GM12875 (cell line): Measurements from ENCODE around the gene WWOX.

ENCODE experiments used
- H3K4me3 ChIP-seq: one replicate; pipeline ENCODE4 v1.5.1; 2011; ENCODE audit warnings: low read depth, low read length, control low read depth
- TF ChIP-seq, protein P1 (sequence below): IDR thresholded peaks from 2 replicates; pipeline ENCODE4 v1.5.1; 2011; ENCODE audit warnings: low read depth, mild to moderate bottlenecking, control low read depth, inconsistent platforms, low read length, moderate library complexity, borderline replicate concordance; ENCODE audit not compliant: insufficient read depth

The WWOX gene

DNA sequence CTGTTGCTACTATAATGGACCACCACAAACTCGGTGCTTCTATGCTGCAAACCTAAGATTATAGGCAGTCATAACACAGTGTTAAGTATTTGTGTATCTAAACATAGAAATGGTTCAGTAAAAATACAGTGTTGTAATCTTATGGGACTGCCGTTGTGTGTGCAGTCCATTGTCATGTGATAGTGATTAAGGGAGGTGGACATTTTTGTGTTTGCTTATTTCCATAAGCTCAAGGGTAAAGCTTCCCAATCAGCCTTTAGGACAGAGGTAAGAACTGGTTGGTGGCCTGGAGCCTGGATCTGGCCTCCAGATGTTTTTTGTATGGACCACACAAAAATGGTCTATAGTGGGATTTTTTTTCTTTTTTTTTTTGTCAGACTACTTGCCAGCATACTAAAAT lies 29.9 kb downstream of the WWOX start:
- TF ChIP-seq, protein P1, sequence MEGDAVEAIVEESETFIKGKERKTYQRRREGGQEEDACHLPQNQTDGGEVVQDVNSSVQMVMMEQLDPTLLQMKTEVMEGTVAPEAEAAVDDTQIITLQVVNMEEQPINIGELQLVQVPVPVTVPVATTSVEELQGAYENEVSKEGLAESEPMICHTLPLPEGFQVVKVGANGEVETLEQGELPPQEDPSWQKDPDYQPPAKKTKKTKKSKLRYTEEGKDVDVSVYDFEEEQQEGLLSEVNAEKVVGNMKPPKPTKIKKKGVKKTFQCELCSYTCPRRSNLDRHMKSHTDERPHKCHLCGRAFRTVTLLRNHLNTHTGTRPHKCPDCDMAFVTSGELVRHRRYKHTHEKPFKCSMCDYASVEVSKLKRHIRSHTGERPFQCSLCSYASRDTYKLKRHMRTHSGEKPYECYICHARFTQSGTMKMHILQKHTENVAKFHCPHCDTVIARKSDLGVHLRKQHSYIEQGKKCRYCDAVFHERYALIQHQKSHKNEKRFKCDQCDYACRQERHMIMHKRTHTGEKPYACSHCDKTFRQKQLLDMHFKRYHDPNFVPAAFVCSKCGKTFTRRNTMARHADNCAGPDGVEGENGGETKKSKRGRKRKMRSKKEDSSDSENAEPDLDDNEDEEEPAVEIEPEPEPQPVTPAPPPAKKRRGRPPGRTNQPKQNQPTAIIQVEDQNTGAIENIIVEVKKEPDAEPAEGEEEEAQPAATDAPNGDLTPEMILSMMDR, result no peak
- H3K4me3 ChIP-seq, result no peak overlapping the region

DNA sequence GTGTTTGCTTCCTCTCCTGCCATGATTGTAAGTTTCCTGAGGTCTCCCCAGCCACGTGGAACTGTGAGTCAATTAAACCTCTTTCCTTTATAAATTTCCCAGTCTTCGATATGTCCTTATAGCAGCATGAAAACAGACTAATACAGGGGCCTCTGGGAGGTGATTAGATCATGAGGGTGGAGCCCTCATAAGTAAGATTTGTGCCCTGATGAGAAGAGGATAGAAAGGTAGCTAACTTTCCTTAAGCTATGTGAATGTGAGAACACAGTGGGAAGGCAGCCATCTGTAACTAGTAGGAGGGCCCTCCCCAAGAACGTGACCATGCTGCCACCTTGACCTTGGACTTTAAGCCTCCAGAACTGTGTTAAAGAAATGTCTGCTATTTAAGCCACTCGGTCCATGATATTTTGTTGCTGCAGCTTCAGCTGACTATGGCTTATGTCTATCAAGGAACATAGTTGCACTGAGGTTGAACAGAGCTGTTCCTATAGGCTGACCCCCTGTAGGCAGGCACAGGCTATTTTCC lies 30.7 kb downstream of the WWOX start:
- TF ChIP-seq, protein P1, result no peak

DNA sequence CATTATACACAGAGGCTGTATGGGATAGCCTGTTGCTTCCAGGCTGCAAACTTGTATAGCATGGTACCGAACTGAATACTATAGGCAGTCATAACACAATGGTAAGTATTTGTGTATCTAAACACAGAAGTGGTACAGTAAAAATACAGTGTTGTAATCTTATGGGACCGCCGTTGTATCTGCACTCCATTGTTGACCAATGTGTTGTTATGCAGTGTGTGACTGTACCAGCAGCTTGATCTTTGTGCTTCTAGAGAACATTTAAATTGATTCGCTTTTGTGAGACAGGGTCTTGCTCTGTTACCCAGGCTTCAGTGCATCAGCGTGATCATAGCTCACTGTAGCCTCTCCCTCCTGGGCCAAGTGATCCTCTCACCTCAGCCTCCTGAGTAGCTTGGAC lies 31.5 kb downstream of the WWOX start:
- TF ChIP-seq, protein P1, result no peak
- H3K4me3 ChIP-seq, result no peak overlapping the region

More for the DNA sequence above, 30.7 kb downstream of the WWOX start:
- H3K4me3 ChIP-seq, result no peak overlapping the region

DNA sequence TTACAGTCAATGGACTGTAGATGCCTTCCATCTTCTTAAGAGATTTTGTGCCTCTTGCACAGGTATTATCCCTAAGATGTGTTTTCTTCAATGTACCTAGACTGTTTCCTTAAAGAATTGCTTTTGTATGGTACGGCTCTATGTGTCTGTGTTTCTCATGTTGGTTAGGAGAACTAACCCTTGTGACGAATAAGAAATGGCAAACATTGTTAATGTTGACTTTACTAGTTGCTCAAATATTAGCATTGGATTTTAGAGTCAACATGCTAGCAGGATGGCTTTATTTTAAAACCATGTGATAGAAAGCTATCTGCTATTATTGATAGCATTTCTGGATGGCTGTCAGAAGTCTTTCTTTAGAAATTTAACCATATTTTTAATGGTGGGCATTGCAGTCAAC lies 34.5 kb downstream of the WWOX start:
- H3K4me3 ChIP-seq, result no peak overlapping the region
- TF ChIP-seq, protein P1, result no peak

DNA sequence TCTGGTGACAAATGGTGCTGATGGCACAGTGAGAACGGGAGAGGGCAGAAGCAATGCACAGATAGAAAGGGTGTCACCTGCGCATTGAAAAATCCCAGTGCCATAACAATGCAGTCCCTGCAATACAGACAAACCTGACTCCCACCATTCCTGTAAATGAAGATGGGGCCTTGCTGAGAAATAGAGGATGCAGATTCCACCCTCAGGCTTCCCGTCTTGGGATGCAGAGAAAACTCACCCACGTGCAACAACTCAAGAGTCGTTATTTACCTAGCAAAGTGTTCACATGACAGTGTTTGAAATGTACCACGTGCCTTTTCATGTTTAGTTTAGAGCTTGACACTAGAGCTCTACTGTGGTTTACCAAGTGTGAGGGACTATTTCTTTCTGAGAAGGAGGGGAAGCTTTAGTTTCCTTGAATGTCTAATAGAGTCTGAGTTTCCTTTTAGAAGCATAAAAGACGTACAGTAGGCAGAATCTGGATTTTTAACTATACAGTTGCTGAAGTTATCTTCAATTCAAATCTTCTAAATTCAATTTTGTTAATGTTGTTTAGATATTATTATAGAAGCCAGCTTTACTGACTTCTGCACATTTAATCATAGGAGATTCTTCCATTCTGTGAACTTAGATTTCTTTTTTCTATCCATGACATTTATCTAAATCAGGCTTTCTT lies 35.6 kb downstream of the WWOX start:
- no peak overlapping the region for H3K4me3 ChIP-seq
- TF ChIP-seq, protein P1, result no peak

DNA sequence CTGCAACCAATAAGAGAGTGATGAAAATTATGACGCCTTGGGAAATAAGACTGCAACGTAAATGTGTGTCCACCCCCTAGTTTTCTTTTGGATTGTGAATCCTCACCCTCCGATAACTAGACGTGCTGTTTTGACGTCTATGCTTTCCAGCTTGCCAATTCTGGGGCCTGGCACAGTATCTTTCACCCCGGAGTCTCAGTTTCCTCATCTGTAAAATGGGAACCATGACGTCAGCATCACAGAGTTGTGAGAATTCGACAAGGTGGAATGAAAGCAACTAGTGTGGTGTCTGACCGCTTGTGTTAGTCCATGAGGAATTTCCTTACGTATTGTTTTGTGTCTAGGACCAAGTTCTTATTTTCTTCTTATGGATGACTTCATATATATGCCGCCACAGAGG lies 37.7 kb downstream of the WWOX start:
- TF ChIP-seq, protein P1, result no peak
- H3K4me3 ChIP-seq, result no peak overlapping the region

DNA sequence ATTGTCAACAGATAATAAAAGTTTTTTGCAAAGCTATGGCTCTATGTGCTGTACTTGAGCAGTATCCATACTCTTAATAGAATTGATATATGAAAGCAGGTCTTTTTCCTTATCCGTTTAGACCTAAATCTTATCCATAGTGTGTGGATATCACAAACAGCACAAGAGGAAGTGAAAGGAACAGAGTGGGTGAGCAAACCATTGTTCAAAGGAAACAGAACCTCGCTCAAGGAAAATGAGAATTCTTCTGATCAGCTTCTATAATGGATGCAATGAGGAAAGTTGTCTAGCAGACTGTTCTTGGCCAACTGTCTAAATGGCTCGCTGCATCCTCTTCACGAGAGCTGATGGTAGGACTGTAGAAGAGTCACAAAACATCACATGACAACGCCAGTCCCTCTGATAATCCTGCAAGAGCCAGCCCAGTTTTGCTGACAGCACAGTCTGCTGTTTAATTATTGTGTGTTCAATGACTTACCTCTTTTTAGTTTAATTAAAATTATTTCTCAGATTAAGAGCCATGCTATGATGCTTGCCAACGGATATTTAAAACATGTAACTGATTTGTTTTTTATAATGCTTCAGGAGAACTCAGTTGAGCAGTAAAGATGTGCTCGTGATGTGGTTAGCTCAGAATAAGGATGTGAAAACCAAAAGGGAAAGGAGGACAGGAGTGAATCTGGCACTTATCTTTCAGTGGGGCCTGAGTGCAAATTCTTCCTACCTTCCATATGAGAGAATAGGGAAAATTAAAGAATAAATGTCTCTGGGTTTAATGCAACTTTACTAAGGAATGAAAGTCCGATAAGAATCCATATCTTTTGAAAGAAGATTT lies 38.5 kb downstream of the WWOX start:
- TF ChIP-seq, protein P1, result no peak

More for the DNA sequence above, 38.5 kb downstream of the WWOX start:
- no peak overlapping the region for H3K4me3 ChIP-seq
